Measurements from ENCODE around the gene MT1E. TPM values are rescaled to one million over a fixed set of nuclear protein-coding genes. Genes with fewer than 3 reads are reported as not detected.

Gene MT1E
- total RNA-seq, 1 experiment from 2014 or later, result 383 TPM

DNA sequence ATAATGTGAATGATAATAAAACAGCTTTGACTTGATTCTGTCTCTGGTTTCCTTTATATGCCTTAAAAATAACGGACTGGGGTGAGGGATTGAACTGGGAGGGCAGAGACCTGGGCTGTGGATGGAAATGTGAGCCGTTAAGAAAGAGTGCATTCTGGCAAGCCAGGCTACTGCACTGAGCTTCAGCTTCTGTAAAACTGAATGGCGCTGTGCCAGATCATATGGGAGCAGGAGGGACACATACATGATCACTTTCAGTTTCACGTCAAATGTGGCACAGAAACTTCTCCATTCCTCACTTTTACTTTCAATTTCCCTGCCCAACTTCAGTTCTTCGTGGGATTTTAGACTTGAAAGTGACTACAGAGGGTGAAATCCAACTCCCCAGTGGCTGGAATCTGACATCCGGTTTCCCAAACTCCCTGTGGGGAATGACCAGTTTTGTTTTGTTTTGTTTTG, 16.1 kb upstream of the MT1E start:
- H3K9me2 ChIP-seq (ENCODE audit: insufficient read depth), result no peaks in the 10 kb centered on the region
- ChIA-PET RAD21 (ENCODE audit: low non-redundant PET in 1 of 2, low total read pairs in 2 of 2, uncharacterized antibody in 2 of 2, unreplicated experiment in 2 of 2) (interaction anchor here in 1 of 2 experiments (2.0 kb wide), 1 partner anchor 16 kb away, joined by 4 read pairs; the partner anchor contains the start of gene MT1E), POLR2A (interaction anchor here (0.7 to 16.1 kb wide), 6 partner anchors 15 to 106 kb away, joined by 3 to 344 read pairs (median 3); partner anchors contain the start of gene MT1E), CTCF (interaction anchor here (1.0 to 1.7 kb wide), 3 partner anchors 9 to 93 kb away, joined by 3 to 6 read pairs (median 3); no protein-coding TSS in a partner anchor)
- H3K4me2 ChIP-seq (ENCODE audit: low read length), result peak overlapping the region; percentile 95
- H3K27me3 ChIP-seq (ENCODE audit: insufficient read depth, low read length), result no peaks in the 10 kb centered on the region
- TSS peak; percentile 57 for BruUV-seq (replicated peaks)
- H4K20me1 ChIP-seq (ENCODE audit: insufficient read depth), result no peaks in the 10 kb centered on the region
- peak overlapping the region; percentile 63 to 85 for H3K4me3 ChIP-seq (replicated peaks in 1 of 2; ENCODE audit: low read depth in 1 of 2, low read length in 2 of 2)
- peak overlapping the region; percentile 96 for H3K27ac ChIP-seq (ENCODE audit: low read depth, low read length)
- no peaks in the 10 kb centered on the region for H3K9me3 ChIP-seq (ENCODE audit: control insufficient read depth in 1 of 2, insufficient read depth in 1 of 2, low read depth in 1 of 2, low read length in 2 of 2)
- H3K36me3 ChIP-seq (ENCODE audit: control insufficient read depth in 1 of 2, insufficient read depth in 2 of 2, low read length in 2 of 2), result no peaks in the 10 kb centered on the region
- ATAC-seq, result no peak
- no peak overlapping the region for H2AFZ ChIP-seq (ENCODE audit: low read depth, low read length, poor library complexity, severe bottlenecking)
- peaks cover 14% of the 10 kb centered on the region for H3K79me2 ChIP-seq (ENCODE audit: insufficient read depth, low read length)
- intact Hi-C loops (cut with micrococcal nuclease), result loop anchor here (2.0 kb wide), 1 partner anchor 73 kb away; the partner anchor contains the start of gene MT1X
- H3K4me1 ChIP-seq (ENCODE audit: control insufficient read depth in 1 of 2, insufficient read depth in 2 of 2, low read length in 2 of 2), result peaks cover 73 to 89% of the 10 kb centered on the region in 2 experiments
- peak overlapping the region; percentile 91 for H3K9ac ChIP-seq (ENCODE audit: low read length)
- peak; percentile 41 for DNase-seq (ENCODE audit: low read depth, low spot score)
- TF ChIP-seq, protein P1, sequence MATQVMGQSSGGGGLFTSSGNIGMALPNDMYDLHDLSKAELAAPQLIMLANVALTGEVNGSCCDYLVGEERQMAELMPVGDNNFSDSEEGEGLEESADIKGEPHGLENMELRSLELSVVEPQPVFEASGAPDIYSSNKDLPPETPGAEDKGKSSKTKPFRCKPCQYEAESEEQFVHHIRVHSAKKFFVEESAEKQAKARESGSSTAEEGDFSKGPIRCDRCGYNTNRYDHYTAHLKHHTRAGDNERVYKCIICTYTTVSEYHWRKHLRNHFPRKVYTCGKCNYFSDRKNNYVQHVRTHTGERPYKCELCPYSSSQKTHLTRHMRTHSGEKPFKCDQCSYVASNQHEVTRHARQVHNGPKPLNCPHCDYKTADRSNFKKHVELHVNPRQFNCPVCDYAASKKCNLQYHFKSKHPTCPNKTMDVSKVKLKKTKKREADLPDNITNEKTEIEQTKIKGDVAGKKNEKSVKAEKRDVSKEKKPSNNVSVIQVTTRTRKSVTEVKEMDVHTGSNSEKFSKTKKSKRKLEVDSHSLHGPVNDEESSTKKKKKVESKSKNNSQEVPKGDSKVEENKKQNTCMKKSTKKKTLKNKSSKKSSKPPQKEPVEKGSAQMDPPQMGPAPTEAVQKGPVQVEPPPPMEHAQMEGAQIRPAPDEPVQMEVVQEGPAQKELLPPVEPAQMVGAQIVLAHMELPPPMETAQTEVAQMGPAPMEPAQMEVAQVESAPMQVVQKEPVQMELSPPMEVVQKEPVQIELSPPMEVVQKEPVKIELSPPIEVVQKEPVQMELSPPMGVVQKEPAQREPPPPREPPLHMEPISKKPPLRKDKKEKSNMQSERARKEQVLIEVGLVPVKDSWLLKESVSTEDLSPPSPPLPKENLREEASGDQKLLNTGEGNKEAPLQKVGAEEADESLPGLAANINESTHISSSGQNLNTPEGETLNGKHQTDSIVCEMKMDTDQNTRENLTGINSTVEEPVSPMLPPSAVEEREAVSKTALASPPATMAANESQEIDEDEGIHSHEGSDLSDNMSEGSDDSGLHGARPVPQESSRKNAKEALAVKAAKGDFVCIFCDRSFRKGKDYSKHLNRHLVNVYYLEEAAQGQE (IDR thresholded peaks at IDR 0.05; ENCODE audit: low read depth), result no peak
- TF ChIP-seq POLR2A (IDR thresholded peaks at IDR 0.05; ENCODE audit: borderline replicate concordance, extremely low read depth, insufficient read depth, insufficient read length) (peak; percentile 26), ZNF274 (IDR thresholded peaks at IDR 0.05; ENCODE audit: low read depth, low read length) (no peak), FOSL1 (IDR thresholded peaks at IDR 0.05; ENCODE audit: low read depth) (no peak), ELF1 (IDR thresholded peaks at IDR 0.05; ENCODE audit: borderline replicate concordance, low read depth) (no peak), TCF7L2 (IDR thresholded peaks at IDR 0.05; ENCODE audit: borderline replicate concordance, extremely low read depth, insufficient read depth, insufficient read length) (peak; percentile 8), POLR2AphosphoS5 (IDR thresholded peaks at IDR 0.05; ENCODE audit: low read depth, low read length) (peak; percentile 83; the same call in 1 of the 2 replicates), SIN3A (IDR thresholded peaks at IDR 0.05; ENCODE audit: low read depth) (no peak), RAD21 (IDR thresholded peaks at IDR 0.05; ENCODE audit: low read depth) (no peak)
- TF ChIP-seq, protein P2, sequence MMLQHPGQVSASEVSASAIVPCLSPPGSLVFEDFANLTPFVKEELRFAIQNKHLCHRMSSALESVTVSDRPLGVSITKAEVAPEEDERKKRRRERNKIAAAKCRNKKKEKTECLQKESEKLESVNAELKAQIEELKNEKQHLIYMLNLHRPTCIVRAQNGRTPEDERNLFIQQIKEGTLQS (IDR thresholded peaks at IDR 0.05), result no peak
- TF ChIP-seq, protein P3, sequence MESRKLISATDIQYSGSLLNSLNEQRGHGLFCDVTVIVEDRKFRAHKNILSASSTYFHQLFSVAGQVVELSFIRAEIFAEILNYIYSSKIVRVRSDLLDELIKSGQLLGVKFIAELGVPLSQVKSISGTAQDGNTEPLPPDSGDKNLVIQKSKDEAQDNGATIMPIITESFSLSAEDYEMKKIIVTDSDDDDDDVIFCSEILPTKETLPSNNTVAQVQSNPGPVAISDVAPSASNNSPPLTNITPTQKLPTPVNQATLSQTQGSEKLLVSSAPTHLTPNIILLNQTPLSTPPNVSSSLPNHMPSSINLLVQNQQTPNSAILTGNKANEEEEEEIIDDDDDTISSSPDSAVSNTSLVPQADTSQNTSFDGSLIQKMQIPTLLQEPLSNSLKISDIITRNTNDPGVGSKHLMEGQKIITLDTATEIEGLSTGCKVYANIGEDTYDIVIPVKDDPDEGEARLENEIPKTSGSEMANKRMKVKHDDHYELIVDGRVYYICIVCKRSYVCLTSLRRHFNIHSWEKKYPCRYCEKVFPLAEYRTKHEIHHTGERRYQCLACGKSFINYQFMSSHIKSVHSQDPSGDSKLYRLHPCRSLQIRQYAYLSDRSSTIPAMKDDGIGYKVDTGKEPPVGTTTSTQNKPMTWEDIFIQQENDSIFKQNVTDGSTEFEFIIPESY (IDR thresholded peaks at IDR 0.05; ENCODE audit: extremely low read depth, insufficient replicate concordance, low read length), result no peak
